HG03558 (cell line): ENCODE measurements around the gene TBX1.

Experiments used
- ATAC-seq: cut with Tn5 transposase; IDR thresholded peaks from one replicate; pipeline ENCODE4 v1.9.1; 2021; ENCODE audit warnings: moderate number of reproducible peaks; ENCODE audit not compliant: unreplicated experiment; ENCODE audit errors: extremely low read depth

The TBX1 gene

GRCh38 chr22:19793661-19794310, 33.2 kb downstream of the TBX1 start:
- no peak for ATAC-seq

DNA sequence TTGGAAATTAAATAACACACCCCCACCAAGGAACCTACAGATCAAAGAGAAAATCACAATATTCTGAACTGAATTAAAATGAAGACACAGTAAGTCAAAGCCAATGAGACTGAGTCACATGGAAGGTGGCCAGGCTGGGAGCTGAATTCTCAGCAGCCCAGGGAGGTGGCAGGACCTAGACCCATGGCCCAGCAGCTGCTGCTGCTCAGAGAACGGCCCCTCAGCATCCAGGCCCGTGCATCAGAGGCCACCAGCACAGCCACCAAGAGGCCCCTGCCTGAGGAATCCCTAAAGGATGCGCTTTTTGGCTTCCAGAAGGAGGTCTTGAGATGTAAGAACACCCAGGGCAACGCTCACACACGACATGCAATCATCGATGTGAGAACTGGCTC, 35.0 kb downstream of the TBX1 start:
- ATAC-seq = no peak

DNA sequence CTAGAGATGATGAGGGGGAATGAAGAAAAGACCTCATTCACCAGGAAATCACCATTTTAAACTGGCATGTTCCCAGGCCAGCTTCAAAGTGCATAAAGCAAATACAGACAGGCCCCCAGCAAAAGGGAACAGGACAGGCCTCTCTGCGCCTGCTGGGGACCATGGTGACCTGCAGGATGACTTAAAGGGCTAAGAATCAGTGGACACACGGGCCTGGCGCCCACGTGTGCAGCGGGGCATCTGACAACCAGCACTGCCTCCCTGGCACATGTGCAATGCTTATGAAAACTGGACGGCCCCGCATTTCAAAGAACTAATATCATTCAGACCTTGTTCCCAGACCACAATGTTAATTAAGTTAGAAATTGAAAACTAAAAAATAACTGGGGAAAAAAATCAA, 35.6 kb downstream of the TBX1 start:
- ATAC-seq = no peak

GRCh38 chr22:19797086-19798002, 36.8 kb downstream of the TBX1 start:
- ATAC-seq = no peak

DNA sequence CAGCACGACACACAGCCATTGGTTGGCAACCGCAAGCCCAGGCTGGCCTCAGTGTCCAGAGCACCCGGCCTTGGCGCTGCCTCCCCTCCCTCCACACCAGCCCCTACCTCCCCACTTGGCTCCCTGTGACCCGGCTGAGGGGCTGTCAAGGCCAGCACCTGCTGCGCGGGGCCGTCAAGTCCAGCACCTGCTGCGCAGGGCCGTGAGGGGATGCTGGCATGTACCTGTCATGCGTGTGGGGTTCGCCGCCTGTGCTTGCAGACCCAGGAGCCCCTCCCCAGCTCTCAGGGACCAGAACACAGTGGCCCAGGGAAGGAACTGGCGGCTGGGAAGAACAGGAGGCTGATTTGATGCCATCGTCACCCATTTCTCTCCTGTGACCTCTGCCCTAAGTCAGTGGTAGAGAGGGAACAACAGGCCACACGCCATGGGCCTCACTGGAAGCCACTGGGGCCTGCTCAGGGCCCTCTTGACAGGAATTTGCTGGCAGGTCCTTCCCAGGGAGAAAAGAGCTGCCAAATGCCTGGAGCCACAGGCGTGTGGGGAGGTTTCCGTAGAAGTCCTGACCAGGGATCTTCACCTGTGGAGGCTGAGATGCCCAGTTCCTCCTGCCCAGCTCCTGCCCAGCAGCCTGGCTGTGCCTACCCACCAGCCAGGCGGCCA, 37.6 kb downstream of the TBX1 start:
- ATAC-seq = no peak

DNA sequence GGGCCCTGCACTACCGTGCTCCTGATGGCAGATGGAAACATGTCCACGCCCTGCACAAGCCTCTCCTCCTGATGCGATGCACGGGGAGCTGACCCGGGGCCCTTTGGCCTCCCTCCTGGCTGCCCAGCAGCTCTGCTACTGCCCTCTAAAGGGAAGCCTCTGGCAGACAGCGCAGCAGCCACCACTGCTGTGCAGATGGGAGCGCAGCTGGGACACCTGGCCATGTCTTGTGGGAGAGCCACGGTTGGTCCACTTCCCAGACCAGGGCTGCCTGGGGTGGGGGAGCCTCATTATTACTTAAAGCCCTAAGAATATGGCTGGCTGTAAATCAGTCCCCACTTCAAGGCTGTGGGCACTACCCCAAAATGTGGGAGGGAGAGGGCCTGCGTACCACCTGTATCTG, 38.3 kb downstream of the TBX1 start:
- no peak for ATAC-seq

GRCh38 chr22:19799322-19800190, 39.0 kb downstream of the TBX1 start:
- ATAC-seq = no peak

DNA sequence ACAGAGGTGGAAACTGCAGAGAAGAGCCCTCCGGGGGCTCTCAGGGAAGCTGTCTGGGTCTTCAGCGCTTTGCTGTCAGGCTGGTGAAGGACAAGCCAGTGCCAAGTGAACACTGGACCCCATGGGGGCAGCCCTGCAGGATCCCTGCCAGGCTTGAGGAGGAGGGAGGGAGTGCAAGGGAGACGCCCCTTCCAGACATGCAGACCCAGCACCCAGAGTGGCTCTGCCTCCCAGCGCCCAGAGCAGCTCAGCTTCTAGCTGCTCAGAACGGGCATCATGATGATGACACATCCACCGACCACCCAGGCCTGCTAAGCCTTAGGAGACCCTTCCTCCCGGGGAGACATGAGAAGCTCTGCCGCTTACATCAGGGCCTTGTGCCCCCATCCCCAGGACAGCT, 39.7 kb downstream of the TBX1 start:
- no peak for ATAC-seq

GRCh38 chr22:19800761-19801244, 40.2 kb downstream of the TBX1 start:
- ATAC-seq = no peak

- no peak for ATAC-seq
Measured at GRCh38 chr22:19801340-19802000, 40.9 kb downstream of the TBX1 start.

DNA sequence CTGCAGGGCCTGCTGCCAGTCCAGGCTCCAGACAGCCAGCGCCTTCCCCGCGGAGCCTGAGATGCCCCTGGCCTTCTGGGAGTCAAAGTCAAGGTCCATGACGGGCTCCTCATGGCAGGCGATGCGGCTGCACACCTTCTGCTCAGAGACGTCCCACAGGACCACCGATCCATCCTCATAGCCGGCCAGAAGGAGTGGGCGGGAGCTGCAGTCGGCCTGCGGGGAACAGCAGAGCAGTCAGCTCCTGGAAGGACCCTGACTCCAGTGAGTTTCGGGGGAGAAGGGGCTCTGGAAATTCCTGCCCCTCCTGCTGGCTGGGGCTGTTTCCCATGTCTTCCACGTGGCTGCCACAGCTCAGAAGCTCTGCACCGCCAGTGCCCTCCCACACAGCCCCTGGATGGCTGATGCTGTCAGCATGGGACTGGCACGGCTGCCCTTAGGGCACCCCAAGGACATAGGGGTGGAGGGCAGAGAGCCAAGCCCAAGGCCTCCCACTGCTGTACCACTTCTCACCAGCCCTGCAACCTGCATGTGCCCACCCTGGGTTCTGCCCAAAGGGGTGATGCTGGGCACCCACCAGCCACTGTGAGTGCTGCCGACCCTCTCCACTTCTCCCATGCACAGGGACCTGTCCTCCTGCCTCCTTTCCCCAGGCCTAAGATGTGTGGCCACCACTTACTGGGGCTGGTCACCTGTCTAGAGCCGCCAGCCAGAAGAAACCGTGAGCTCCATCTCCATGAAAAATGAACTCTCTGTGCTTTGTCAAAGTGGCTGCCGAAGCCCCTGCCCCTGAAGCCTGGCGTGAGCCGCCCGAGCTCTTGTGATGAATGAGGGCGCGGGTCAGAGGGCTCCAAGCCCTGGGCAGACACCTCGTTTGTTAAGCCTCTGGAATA, 41.7 kb downstream of the TBX1 start:
- ATAC-seq = no peak

DNA sequence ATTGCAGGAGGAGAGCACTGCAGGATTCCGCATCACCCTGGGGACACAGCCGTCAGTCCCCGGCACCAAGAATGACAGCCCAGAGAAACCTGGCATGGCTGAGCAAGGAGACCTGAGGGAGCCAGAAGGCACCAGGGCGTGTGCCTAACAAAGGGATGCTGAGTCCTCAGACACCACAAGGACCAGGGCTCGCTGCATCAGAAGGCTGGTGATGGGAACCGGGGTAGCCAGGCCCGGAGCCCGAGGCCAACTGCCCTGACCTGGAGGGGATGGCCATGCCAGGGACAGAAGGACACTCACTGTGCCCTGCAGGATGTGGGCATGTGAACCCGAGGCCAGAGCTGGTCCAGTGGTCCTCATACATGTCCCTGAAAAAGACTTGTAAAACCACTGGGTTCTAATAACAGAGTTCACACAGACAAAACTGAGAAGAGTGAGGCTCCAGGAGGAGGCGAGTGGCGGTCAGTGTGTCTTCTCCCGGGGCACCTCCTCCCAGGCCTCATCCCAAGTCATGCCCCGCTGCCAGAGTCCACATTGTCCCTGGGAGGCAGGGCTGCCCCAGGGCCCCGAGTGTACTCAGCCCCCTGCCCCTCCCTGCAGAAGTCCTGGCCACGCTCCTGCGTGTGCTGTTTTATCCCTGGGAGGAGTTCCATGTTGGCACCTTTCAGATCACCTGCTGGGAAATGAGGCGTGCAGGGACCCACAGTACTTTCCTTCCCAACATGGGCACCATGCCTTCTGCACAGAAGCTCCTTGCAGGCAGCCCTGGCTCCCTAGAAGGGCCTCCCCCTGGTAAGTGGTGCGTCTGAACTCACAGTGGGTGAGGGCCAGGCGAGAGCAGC, 42.5 kb downstream of the TBX1 start:
- no peak for ATAC-seq

DNA sequence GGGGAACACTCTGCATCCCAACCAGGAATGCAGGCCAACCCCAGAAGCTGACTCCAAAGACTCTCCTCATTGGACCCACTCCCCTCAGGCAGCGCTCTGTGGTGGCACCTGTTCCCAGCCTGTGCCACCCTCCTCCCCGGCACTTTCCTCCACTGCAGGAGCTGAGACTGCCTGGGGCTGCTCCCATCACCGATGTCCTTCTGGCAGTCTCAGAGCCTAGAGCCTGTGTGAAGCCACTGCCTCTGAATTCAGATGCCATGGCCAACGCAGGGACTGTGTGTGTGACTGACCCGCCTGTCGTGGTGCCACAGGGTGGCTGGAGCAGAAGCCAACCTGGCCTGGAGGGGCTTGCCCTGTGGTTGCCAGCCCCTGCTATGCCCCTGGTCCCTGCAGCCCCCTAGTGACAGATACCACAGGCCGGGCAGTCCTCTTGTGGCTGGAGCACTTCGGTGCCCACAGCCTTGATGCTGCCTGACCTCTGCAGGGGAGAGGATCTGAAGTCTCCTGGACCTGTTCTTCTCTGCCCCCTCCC, 43.2 kb downstream of the TBX1 start:
- ATAC-seq = no peak

- no peak for ATAC-seq
Measured at GRCh38 chr22:19805821-19806212, 45.2 kb downstream of the TBX1 start.

- no peak for ATAC-seq
Measured at GRCh38 chr22:19806213-19807160, 45.9 kb downstream of the TBX1 start.

- ATAC-seq = no peak
Measured at GRCh38 chr22:19807161-19807913, 46.8 kb downstream of the TBX1 start.
